ENCODE results near the gene POFUT1. TPM values are rescaled to one million over a fixed set of nuclear protein-coding genes. Genes with fewer than 3 reads are reported as not detected.

POFUT1 gene
- total and polyA plus RNA-seq, 7 donors: 7.8 to 22.9 (median 16.3) TPM

GRCh38 chr20:32160341-32160740 is 47.3 kb upstream of the POFUT1 start:
- no peaks in the 10 kb centered on the region for H3K9me3 ChIP-seq
- no peak overlapping the region for H3K27ac ChIP-seq
- no peaks in the 10 kb centered on the region for H3K27me3 ChIP-seq (ENCODE audit: insufficient read depth in 3 of 3, low read length in 2 of 3)
- intact Hi-C loops (cut with DNase I): no loop called here
- H3K36me3 ChIP-seq (ENCODE audit: insufficient read depth in 1 of 2, low read depth in 1 of 2): peaks cover 3 to 90% of the 10 kb centered on the region in 2 donors
- no peak overlapping the region for H3K4me3 ChIP-seq
- TF ChIP-seq CTCF (IDR thresholded peaks at IDR 0.05): no peak
- no peak for DNase-seq
- no peak for ATAC-seq
- H3K4me1 ChIP-seq: peaks cover 4% of the 10 kb centered on the region
- 94 to 96% (median 96%) methylated on average over 5 of the region's 5 CpGs for WGBS, 3 donors

- WGBS, 3 donors: 55 to 96% (median 91%) methylated on average over 3 of the region's 3 CpGs
- Histone ChIP-seq H3K4me3 (no peak overlapping the region), H3K4me1 (no peaks in the 10 kb centered on the region), H3K27ac (no peak overlapping the region), H3K36me3 (ENCODE audit: insufficient read depth in 1 of 2, low read depth in 1 of 2) (peaks cover 6 to 93% of the 10 kb centered on the region in 2 donors), H3K9me3 (no peaks in the 10 kb centered on the region), H3K27me3 (ENCODE audit: insufficient read depth in 3 of 3, low read length in 2 of 3) (no peaks in the 10 kb centered on the region)
- intact Hi-C loops (cut with DNase I): no loop called here
- ATAC-seq (no peak), DNase-seq (no peak)
- TF ChIP-seq CTCF (IDR thresholded peaks at IDR 0.05): no peak
These were observed 45.3 kb upstream of the POFUT1 start for GRCh38 chr20:32162351-32162750.

- no peak for TF ChIP-seq CTCF (IDR thresholded peaks at IDR 0.05)
- Histone ChIP-seq H3K4me1 (no peaks in the 10 kb centered on the region), H3K36me3 (ENCODE audit: insufficient read depth in 1 of 2, low read depth in 1 of 2) (peaks cover 6 to 77% of the 10 kb centered on the region in 2 donors), H3K27me3 (ENCODE audit: insufficient read depth in 3 of 3, low read length in 2 of 3) (no peaks in the 10 kb centered on the region), H3K9me3 (no peaks in the 10 kb centered on the region), H3K27ac (no peak overlapping the region), H3K4me3 (no peak overlapping the region)
- ATAC-seq (no peak), DNase-seq (no peak)
- WGBS, 3 donors: 78 to 81% (median 79%) methylated on average over 5 of the region's 5 CpGs
- intact Hi-C loops (cut with DNase I): no loop called here
These were observed 43.7 kb upstream of the POFUT1 start for GRCh38 chr20:32163951-32164350.

- intact Hi-C loops (cut with DNase I): no loop called here
- Histone ChIP-seq H3K36me3 (ENCODE audit: insufficient read depth in 1 of 2, low read depth in 1 of 2) (peaks cover 6 to 65% of the 10 kb centered on the region in 2 donors), H3K4me1 (no peaks in the 10 kb centered on the region), H3K4me3 (no peak overlapping the region), H3K27ac (no peak overlapping the region), H3K27me3 (ENCODE audit: insufficient read depth in 3 of 3, low read length in 2 of 3) (no peaks in the 10 kb centered on the region), H3K9me3 (no peaks in the 10 kb centered on the region)
- DNase-seq: no peak
- 86 to 87% (median 86%) methylated on average over 21 of the region's 21 CpGs for WGBS, 3 donors
- TF ChIP-seq CTCF (IDR thresholded peaks at IDR 0.05): no peak
- ATAC-seq: no peak
These were observed 42.5 kb upstream of the POFUT1 start for GRCh38 chr20:32164984-32165735.

Data from psoas muscle (tissue), 8 donors.